H1 (cell line): ENCODE results near the gene RPS6KA2. TPM values are rescaled to one million over a fixed set of nuclear protein-coding genes. Genes with fewer than 3 reads are reported as not detected.

Experiments
- ASH2L ChIP-seq: fragments of 200-600, 300-600 bp; sonication (generic); IDR thresholded peaks from one replicate; pipeline ENCODE4 v1.7.1; 2017; ENCODE audit warnings: low read length
- CHD7 ChIP-seq: fragments of 300-600 bp; sonication (generic); IDR thresholded peaks from 2 replicates; pipeline ENCODE4 v1.7.1; 2012; ENCODE audit warnings: low read length, moderate library complexity, mild to moderate bottlenecking, inconsistent platforms; ENCODE audit not compliant: insufficient replicate concordance
- CREB1 ChIP-seq: IDR thresholded peaks from 2 replicates; pipeline ENCODE4 v1.6.1; 2012; ENCODE audit warnings: inconsistent platforms
- CTBP2 ChIP-seq: IDR thresholded peaks from 2 replicates; pipeline ENCODE4 v1.7.0; 2011; ENCODE audit warnings: borderline replicate concordance, mild to moderate bottlenecking, moderate library complexity, mixed read lengths, low read length; ENCODE audit not compliant: insufficient read depth, insufficient read length
- HDAC6 ChIP-seq: IDR thresholded peaks from one replicate; pipeline ENCODE4 v1.7.1; 2012; ENCODE audit warnings: low read depth, mild to moderate bottlenecking, inconsistent platforms, low read length, moderate library complexity
- KDM5A ChIP-seq: fragments of 200-600 bp; IDR thresholded peaks from 2 replicates; pipeline ENCODE4 v1.7.1; 2012; ENCODE audit warnings: mild to moderate bottlenecking, low read length, inconsistent platforms, mixed read lengths
- polyA plus RNA-seq, 7 experiments: library from polyadenylated mRNA; depleted of rRNA in 3 of 7; stranded (reverse) in 5 of 7; unstranded in 2 of 7; fragments of >200 nt in 5 of 7; fragments of 200-250 nt in 2 of 7; gene quantifications; 1 replicate in 5 of 7; 2 replicates in 1 of 7; 4 replicates in 1 of 7; pipeline versions ENCODE4 v1.2.1 to v1.2.3, GENCODE V29; 2011 to 2013; ENCODE audit warnings: missing spikeins in 2 of 7, mixed read lengths in 2 of 7
- total RNA-seq: library from RNA; stranded (reverse); fragmentation: NEBNext Ultra II Directional; extraction: Animal tissue kit (Norgen Biotek cat#: 25700); gene quantifications from 2 replicates; pipeline ENCODE4 v1.2.1, GENCODE V29; 2021

Gene RPS6KA2
- total and polyA plus RNA-seq, 2 of the 8 experiments (the other 6 are each of a cell fraction or from before 2014, with no cell fraction given): 8.8 to 25.7 TPM

GRCh38 chr6:166559211-166559610, 67.8 kb downstream of the RPS6KA2 start (continued):
- no peak for TF ChIP-seq HDAC6
- TF ChIP-seq CTBP2: no peak
- TF ChIP-seq ASH2L: no peak
- no peak for TF ChIP-seq KDM5A
- no peak for TF ChIP-seq CHD7
- no peak for TF ChIP-seq CREB1
